HFF-Myc (cell line): ENCODE measurements around the gene PDCD6IP.
"Not testable (repeated sequence)": the region's sequence is repeated elsewhere in the genome, so short reads cannot be mapped to it uniquely, and the experiment has no call there.

ENCODE experiments used
- DNase-seq: peaks from one replicate; pipeline ENCODE4 v3.0.0-alpha.2; 2011; ENCODE audit warnings: low read depth; ENCODE audit errors: extremely low read depth
- H3K4me3 ChIP-seq: replicated peaks from 2 replicates; pipeline ENCODE4 v1.5.1; 2011; ENCODE audit warnings: low read depth, mild to moderate bottlenecking, control low read depth, low read length
- TF ChIP-seq, protein P1 (sequence below): IDR thresholded peaks from 2 replicates; pipeline ENCODE4 v1.5.1; 2012; ENCODE audit warnings: mild to moderate bottlenecking, low read depth, low read length, control low read depth; ENCODE audit errors: missing control alignments

PDCD6IP gene, protein sequence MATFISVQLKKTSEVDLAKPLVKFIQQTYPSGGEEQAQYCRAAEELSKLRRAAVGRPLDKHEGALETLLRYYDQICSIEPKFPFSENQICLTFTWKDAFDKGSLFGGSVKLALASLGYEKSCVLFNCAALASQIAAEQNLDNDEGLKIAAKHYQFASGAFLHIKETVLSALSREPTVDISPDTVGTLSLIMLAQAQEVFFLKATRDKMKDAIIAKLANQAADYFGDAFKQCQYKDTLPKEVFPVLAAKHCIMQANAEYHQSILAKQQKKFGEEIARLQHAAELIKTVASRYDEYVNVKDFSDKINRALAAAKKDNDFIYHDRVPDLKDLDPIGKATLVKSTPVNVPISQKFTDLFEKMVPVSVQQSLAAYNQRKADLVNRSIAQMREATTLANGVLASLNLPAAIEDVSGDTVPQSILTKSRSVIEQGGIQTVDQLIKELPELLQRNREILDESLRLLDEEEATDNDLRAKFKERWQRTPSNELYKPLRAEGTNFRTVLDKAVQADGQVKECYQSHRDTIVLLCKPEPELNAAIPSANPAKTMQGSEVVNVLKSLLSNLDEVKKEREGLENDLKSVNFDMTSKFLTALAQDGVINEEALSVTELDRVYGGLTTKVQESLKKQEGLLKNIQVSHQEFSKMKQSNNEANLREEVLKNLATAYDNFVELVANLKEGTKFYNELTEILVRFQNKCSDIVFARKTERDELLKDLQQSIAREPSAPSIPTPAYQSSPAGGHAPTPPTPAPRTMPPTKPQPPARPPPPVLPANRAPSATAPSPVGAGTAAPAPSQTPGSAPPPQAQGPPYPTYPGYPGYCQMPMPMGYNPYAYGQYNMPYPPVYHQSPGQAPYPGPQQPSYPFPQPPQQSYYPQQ

DNA sequence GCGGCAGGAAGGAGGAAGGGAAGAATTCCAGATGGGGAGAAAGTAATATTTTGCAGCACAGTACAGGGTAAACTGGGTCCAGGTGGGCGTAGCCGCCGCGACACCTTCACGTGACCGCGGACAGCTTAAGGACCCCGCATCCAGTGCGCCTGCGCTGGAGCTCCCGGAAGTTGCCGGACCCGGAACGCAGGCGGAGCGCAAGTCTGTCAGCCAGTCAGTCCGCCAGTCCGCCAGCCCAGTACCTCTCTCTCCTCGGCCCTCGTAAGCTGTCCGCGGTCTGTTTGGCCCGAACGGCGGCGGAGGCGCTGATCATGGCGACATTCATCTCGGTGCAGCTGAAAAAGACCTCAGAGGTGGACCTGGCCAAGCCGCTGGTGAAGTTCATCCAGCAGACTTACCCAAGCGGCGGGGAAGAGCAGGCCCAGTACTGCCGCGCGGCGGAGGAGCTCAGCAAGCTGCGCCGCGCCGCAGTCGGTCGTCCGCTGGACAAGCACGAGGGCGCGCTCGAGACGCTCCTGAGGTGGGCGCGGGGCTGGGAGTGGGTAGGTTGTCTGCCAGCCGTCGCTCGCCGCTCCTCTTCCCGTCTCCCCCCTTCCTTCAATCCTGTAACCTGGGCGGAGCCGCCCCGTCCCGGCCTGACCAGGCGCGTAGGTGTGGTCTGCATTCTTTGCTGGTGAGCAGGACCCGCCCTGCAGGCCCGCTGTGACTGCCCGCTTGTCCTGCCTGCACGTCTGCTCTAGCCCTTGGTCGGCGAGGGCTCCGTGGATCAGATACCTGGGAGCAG is at the start of gene PDCD6IP:
TSS of gene PDCD6IP (plus strand) at position 213 of the 784 bp plus-strand sequence. CDS start at position 312, 99 bp downstream.
- peak within 1 kb of the TSS; percentile 91 for H3K4me3 ChIP-seq
- DNase-seq = peak; percentile 74
- TF ChIP-seq, protein P1, sequence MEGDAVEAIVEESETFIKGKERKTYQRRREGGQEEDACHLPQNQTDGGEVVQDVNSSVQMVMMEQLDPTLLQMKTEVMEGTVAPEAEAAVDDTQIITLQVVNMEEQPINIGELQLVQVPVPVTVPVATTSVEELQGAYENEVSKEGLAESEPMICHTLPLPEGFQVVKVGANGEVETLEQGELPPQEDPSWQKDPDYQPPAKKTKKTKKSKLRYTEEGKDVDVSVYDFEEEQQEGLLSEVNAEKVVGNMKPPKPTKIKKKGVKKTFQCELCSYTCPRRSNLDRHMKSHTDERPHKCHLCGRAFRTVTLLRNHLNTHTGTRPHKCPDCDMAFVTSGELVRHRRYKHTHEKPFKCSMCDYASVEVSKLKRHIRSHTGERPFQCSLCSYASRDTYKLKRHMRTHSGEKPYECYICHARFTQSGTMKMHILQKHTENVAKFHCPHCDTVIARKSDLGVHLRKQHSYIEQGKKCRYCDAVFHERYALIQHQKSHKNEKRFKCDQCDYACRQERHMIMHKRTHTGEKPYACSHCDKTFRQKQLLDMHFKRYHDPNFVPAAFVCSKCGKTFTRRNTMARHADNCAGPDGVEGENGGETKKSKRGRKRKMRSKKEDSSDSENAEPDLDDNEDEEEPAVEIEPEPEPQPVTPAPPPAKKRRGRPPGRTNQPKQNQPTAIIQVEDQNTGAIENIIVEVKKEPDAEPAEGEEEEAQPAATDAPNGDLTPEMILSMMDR = no peak

DNA sequence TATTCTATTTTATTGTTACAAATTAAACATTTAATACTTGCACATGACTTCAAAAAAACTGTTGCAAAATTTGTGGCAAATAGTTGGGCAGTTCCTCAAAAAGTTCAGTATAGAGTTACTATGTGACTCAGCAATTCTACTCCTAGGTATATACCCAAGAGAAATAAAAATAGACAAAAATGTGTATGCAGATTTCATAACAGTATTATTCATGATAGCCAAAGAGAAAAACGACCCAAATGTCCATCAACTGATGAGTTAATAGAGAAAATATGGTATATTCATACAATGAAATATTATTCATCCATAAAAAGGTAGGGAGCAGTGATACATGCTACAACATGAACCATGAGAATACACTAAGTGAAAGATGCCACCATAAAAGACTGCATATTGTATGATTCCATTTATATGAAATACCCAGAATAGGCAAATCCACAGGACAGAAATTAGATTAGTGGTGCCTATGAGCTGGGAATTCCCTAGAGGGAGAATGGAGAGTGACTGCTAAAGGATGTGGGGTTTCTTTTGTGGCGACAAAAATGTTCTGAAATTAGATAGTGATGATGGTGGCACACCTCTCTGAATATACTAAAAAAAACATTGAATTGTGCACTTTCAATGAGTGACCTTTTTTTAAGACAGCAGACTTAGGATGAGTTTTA is 48.8 kb upstream of the PDCD6IP start:
- DNase-seq = no peak
- TF ChIP-seq, protein P1 = no peak
- no peak overlapping the region for H3K4me3 ChIP-seq

DNA sequence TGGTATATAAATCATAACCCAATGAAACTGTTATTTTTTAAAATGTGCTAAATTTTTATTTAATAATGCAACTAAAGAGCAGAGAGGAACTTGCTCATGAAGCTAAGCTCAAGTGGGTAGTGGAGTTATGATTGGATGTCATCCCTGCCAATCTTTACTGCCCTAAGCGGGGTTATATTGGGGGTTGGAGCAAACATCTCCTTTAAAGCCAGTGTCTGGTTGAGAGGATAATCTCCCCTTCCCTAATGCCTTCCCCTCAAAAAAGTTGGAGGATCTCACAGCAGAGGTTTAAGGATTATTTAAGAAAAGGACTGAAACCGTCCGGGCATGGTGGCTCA is 48.2 kb upstream of the PDCD6IP start:
- DNase-seq = no peak
- TF ChIP-seq, protein P1 = no peak
- no peak overlapping the region for H3K4me3 ChIP-seq

DNA sequence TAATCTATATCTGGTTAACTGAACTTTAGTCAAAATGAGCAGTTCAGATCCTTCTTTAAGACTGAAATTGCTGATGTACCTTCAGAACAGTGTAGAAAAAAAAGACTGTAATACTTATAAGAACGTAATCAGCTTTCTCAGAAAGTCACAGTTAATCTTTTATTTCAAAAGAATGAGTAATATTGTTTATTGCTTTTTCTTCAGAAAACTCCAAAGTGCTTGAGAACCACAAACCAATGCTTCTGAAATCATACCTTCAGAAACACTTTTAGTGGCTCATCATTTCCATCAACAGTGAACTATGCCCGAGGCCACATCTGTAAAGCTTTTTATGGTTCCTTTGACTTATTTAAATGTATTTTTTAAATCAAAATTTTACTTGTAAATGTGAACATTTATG is 47.1 kb upstream of the PDCD6IP start:
- no peak for DNase-seq
- no peak overlapping the region for H3K4me3 ChIP-seq
- TF ChIP-seq, protein P1 = no peak

DNA sequence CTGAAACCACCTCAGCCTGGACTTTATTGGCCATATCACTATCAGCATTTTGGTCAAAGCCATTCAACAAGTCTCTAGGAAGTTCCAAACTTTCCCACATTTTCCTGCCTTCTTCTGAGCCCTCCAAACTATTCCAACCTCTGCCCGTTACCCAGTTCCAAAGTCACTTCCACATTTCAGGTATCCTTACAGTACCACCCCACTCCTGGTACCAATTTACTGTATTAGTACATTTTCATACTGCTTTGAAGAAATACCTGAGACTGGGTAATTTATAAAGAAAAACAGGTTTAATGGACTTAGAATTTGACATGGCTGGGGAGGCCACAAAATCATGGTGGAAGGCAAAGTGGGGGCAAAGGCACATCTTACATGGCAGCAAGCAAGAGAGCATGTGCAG is 44.0 kb upstream of the PDCD6IP start:
- H3K4me3 ChIP-seq, DNase-seq: not testable (repeated sequence)

DNA sequence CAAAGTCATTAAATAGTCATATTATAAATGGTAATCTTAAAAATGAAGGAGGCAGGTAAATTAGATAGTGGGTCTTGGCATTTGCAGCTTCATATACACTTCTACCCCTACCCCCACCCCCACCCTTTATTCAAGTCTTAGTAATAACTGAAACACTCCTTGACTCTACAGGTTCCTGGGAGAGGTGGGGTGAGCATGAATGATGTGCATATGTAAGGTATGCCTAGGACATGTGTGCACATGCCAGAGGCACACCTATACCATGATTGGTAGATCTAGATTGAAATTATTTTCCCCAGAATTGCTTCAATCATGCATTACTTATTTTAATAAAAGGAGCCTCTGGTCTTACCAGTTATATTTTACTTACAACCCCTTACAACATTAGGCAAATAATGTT is 40.1 kb upstream of the PDCD6IP start:
- TF ChIP-seq, protein P1 = no peak
- no peak for DNase-seq
- no peak overlapping the region for H3K4me3 ChIP-seq
